Measurements from ENCODE around the gene PICK1.

DNA sequence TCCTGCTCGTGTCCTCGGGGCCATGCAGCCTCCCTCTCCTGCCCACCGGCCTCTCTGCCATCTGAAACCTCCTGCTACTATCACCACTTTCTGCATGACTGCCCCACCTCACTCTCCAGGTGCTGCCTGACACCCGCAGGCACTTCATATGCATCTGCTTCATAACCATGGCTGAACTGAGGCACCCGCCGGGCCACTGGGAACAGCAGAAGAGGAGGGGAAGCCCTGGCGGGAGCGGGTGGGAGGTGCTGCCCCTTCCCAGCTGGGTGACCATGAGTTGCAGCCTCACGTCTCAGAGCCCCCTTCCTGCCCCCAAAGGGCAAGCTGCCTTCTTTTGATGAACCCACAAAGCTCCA, 21.7 kb upstream of the PICK1 start:
- TF ChIP-seq, protein P1, sequence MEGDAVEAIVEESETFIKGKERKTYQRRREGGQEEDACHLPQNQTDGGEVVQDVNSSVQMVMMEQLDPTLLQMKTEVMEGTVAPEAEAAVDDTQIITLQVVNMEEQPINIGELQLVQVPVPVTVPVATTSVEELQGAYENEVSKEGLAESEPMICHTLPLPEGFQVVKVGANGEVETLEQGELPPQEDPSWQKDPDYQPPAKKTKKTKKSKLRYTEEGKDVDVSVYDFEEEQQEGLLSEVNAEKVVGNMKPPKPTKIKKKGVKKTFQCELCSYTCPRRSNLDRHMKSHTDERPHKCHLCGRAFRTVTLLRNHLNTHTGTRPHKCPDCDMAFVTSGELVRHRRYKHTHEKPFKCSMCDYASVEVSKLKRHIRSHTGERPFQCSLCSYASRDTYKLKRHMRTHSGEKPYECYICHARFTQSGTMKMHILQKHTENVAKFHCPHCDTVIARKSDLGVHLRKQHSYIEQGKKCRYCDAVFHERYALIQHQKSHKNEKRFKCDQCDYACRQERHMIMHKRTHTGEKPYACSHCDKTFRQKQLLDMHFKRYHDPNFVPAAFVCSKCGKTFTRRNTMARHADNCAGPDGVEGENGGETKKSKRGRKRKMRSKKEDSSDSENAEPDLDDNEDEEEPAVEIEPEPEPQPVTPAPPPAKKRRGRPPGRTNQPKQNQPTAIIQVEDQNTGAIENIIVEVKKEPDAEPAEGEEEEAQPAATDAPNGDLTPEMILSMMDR (conservative IDR thresholded peaks at IDR 0.05), result no peak
- TF ChIP-seq ZFX (IDR thresholded peaks at IDR 0.05), result no peak
